Suppressor macrophage treated with lipopolysaccharide for 4 hours (primary cell): Measurements from ENCODE around the gene ATP9A.
"Not testable (repeated sequence)": the region's sequence is repeated elsewhere in the genome, so short reads cannot be mapped to it uniquely, and the experiment has no call there.

Source experiments
- DNase-seq: peaks from one replicate; pipeline ENCODE4 v3.0.0-alpha.2; 2020

ATP9A gene

GRCh38 chr20:51653226-51653625, 115.0 kb downstream of the ATP9A start:
- no peak for DNase-seq

GRCh38 chr20:51651921-51652549, 116.2 kb downstream of the ATP9A start:
- DNase-seq, result no peak

DNA sequence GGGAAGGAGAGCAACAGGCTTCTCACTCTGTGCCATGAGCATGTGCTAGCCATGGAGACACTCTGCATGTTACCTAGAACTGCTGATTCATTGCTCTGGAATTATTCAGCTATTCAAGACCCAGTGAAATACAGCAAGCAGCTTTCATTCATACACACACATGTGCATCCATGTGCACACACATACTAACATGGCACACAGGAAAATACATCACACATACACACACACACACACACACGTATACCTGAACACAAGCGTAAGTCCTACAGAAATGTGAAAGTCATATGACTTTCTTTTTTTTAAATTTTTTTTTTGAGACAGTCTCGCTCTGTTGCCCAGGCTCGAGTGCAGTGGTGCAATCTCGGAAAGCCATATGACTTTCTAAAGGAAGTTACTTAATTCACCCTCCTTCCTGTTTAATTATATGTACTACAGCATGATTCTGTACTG, 117.5 kb downstream of the ATP9A start:
- DNase-seq, result peak; percentile 73

DNA sequence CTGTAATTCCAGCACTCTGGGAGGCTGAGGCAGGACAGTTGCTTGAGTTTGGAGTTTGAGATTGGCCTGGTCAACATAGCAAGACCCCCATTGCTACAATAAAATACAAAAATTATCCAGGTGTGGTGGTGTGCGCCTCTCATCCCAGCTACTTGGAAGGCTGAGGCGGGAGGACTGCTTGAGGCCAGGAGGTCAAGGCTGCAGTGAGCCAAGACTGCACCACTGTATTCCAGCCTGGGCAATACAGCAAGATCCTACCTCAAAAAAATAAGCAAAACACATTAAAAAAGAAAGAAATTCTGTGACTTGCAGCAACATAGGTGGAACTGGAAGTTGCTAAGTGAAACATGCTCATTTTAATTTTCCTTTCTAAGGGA, 119.6 kb downstream of the ATP9A start:
- DNase-seq, result no peak

DNA sequence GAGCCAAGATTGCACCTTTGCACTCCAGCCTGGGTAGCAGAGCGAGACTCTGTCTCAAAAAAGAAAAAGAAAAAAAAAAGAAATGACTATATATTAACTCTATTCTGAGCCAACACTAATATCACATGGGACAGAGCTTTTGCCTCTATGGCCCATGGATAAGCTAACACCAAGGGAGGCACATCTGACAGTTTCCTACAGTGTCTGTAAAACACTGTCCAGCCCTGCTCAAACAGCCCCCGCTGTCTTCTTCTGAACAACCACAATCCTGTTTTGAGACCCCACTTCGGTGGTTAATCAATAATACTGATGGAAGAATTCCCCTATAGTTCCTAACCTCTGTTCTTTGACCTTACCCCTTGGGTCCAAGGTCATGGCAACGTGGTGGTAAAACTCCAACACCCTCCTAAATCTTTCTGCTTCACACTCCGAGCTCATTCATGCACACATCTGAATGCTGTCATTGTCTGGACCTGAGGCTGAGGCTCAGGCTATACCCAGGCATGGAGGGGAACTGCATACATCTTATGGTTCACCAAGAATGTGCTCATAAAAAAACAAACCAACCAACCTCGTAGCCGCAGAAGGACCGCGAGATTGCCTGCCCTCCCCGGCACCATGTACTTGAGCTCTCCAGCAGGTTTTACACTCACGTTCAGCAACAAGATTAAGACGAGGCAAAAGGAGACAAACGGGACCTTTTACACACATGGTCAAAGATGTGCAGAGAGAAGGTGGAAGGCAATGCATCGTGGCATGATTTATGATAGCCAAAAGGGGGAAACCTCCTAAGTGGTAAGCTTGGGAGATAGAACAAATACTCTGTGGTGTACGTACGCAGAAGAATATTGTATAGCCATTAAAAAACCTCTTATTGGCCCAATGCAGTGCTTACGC, 120.3 kb downstream of the ATP9A start:
- no peak for DNase-seq

DNA sequence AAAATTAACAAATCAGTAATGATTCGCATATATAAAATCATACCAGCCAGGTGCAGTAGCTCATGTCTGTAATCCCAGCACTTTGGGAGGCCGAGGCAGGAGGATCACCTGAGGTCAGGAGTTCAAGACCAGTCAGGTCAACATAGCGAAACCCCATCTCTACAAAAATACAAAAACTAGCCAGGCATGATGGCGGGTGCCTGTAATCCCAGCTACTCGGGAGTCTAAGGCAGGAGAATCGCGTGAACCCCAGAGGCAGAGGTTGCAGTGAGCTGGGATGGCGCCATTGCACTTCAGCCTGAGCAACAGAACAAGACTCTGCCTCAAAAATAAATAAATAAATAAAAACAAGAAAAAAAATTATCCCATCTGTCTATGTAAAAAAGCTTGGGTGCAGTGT, 124.4 kb downstream of the ATP9A start:
- DNase-seq, result not testable (repeated sequence)

GRCh38 chr20:51643390-51643789, 124.8 kb downstream of the ATP9A start:
- no peak for DNase-seq

- no peak for DNase-seq
Observed at GRCh38 chr20:51641866-51642265, 126.3 kb downstream of the ATP9A start.

- DNase-seq, result no peak
Observed at GRCh38 chr20:51640743-51641142, 127.4 kb downstream of the ATP9A start.

- peak; percentile 68 for DNase-seq
Observed at GRCh38 chr20:51639206-51639832, 128.9 kb downstream of the ATP9A start.

DNA sequence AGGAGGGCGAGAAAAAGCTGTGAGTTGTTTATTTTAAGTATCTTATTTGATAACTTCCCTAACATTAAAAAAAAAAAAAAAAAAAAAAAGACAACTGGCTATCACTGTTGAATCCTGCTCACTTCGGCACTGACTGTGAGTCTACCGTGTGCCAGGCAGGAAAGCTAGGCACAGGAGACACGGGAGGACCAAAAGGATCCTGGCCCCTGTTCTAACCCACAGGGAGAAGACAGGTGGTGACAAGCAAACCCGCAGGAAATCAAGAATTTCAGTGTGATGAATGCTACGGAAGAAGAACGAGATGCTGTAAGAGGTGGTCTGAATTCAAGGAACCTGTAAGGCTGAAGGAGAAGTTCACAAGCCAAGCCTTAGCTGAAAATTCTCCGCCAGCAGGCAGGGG, 130.9 kb downstream of the ATP9A start:
- DNase-seq, result no peak

GRCh38 chr20:51636123-51636522, 132.1 kb downstream of the ATP9A start:
- no peak for DNase-seq

DNA sequence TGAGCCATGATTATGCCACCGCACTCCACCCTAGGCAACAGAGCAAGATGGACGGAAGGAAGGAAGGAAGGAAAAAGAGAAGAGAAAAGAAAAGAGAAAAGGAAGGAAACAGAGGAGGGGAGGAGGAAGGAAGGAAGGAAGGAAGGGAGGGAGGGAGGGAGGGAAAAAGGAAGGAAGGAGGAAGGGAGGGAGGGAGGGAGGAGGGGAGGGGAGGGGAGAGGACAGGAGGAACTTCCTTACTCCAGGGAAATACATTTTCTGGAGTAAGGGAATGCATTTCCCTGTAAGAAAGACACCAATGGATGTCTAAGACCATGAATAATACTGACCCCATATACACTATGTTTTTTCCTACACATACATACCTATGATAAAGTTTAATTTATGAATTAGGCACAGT, 132.5 kb downstream of the ATP9A start:
- DNase-seq, result no peak

GRCh38 chr20:51634877-51635276, 133.3 kb downstream of the ATP9A start:
- DNase-seq, result no peak

GRCh38 chr20:51634257-51634656, 133.9 kb downstream of the ATP9A start:
- no peak for DNase-seq

DNA sequence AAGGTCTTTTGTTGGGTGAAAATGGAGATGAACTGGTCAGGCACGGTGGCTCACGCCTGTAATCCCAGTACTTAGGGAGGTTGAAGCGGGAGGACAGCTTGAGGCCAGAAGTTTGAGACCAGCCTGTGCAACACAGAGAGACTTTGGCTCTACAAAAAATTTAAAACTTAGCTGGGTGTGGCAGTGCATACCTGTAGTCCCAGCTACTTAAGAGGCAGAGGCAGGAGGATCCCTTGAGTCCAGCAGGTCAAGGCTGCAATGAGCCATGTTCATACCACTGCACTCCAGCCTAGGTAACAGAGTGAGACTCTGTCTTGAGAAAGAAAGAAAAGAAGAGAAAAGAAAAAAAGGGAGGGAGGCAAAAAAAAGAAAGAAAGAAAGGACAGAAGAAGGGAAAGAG, 134.8 kb downstream of the ATP9A start:
- no peak for DNase-seq

GRCh38 chr20:51631953-51632352, 136.2 kb downstream of the ATP9A start:
- DNase-seq, result no peak

GRCh38 chr20:51631011-51631950, 136.9 kb downstream of the ATP9A start:
- peak; percentile 90 for DNase-seq

- no peak for DNase-seq
Observed at GRCh38 chr20:51629399-51630058, 138.7 kb downstream of the ATP9A start.

DNA sequence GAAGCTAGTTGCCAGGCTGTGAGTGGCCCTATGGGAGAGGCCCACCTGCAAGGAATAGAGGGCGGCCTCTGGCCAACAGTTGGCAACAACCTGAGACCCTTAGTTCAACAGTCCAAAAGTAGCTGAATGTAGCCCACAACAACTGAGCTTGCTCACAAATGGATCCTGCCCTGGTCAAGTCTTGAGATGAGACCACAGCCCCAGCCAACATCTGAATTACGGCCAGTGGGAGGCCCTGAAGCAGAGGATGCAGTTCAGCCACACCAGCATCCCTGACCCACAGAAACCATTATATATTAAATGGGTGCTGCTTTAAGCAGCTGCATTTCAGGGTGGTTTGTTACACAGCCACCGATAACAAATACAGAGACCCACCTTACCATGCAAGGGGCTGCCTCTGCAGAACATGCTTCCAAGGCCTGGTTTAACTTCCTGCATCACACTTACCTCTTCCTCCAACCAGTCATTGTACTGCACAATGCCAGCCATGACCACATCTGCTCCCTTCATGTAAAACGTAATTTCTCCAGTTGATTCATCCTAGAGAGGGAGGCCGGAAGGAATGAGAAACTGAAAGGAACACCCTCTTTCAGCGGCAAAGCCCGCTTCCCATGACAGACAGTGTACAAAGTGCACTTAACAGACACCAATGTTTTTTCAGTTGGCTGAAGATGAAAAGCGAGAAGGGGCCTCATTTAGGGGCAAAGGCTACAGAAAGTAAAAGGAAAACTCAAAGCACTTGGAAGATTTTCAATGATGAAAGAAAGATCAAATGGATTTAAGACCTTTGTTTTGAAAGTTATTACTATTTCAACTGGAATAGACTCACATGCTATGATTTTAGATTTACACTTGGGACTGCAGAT, 139.4 kb downstream of the ATP9A start:
- DNase-seq, result peak; percentile 75

DNA sequence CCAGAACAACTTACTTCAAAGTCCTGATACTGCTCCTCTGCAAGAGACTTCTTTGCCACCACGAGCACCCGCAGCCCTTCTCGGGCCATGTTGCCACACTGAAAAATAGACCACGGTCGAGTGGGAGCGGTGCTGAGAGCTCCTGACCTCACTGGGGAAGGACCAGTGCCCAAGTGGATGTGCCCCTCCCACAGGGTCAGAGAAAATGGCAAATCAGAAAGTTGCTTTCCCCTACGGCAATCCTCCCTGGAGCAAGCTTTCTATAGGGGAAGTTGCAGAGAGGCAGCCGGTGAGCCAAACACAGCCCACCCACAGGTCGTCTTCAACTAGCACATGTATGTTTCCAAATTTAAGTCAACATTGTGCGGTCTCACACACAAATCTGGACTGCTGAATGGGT, 140.6 kb downstream of the ATP9A start:
- no peak for DNase-seq
